Hepatocyte (in vitro differentiated cells): ENCODE data around the gene TNK2. TPM values are rescaled to one million over a fixed set of nuclear protein-coding genes. Genes with fewer than 3 reads are reported as not detected.

ENCODE experiments used
- DNase-seq: peaks from one replicate; pipeline ENCODE4 v3.0.0-alpha.2; 2016; ENCODE audit warnings: low spot score
- H2AFZ ChIP-seq: fragments of 200-600 bp; sonication (generic); 2 replicates; pipeline ENCODE4 v1.6.0; 2016; ENCODE audit warnings: antibody characterized with exemption, mild to moderate bottlenecking
- H3K27ac ChIP-seq: fragments of 200-600 bp; sonication (generic); 2 replicates; pipeline ENCODE4 v1.5.1; 2016; ENCODE audit warnings: mild to moderate bottlenecking
- H3K27me3 ChIP-seq: fragments of 200-600 bp; sonication (generic); 2 replicates; pipeline ENCODE4 v1.6.1; 2016
- H3K36me3 ChIP-seq: fragments of 200-600 bp; sonication (generic); replicated peaks from 2 replicates; pipeline ENCODE4 v1.5.1; 2016; ENCODE audit warnings: low read depth; ENCODE audit not compliant: insufficient read depth
- H3K4me1 ChIP-seq: fragments of 200-600 bp; sonication (generic); 2 replicates; pipeline ENCODE4 v1.5.1; 2016; ENCODE audit warnings: mild to moderate bottlenecking, moderate library complexity; ENCODE audit not compliant: insufficient read depth
- H3K4me2 ChIP-seq: fragments of 200-600 bp; sonication (generic); 2 replicates; pipeline ENCODE4 v1.6.0; 2016
- H3K4me3 ChIP-seq: fragments of 200-600 bp; sonication (generic); 2 replicates; pipeline ENCODE4 v1.5.1; 2016; ENCODE audit warnings: mild to moderate bottlenecking
- H3K79me2 ChIP-seq: fragments of 200-600 bp; sonication (generic); 2 replicates; pipeline ENCODE4 v1.6.0; 2017; ENCODE audit warnings: mild to moderate bottlenecking
- H3K9me2 ChIP-seq: fragments of 200-600 bp; sonication (generic); replicated peaks from 2 replicates; pipeline ENCODE4 v1.6.0; 2017; ENCODE audit warnings: mild to moderate bottlenecking; ENCODE audit not compliant: insufficient read depth
- H3K9me3 ChIP-seq: fragments of 200-600 bp; sonication (generic); 2 replicates; pipeline ENCODE4 v1.5.1; 2016; ENCODE audit warnings: low read depth, mild to moderate bottlenecking
- H4K20me1 ChIP-seq: fragments of 200-600 bp; sonication (generic); 2 replicates; pipeline ENCODE4 v1.6.0; 2016; ENCODE audit warnings: mild to moderate bottlenecking; ENCODE audit not compliant: insufficient read depth, poor library complexity, severe bottlenecking
- CTCF ChIP-seq: fragments of 200-600 bp; sonication (generic); IDR thresholded peaks from 2 replicates; pipeline ENCODE4 v1.5.1; 2016; ENCODE audit warnings: antibody characterized with exemption, mild to moderate bottlenecking; ENCODE audit not compliant: poor library complexity
- EZH2 ChIP-seq: fragments of 200-600 bp; sonication (generic); IDR thresholded peaks from 2 replicates; pipeline ENCODE4 v1.6.1; 2016; ENCODE audit warnings: antibody characterized with exemption, mild to moderate bottlenecking, borderline replicate concordance
- EZH2phosphoT487 ChIP-seq: fragments of 200-600 bp; sonication (generic); IDR thresholded peaks from one replicate; pipeline ENCODE4 v1.6.1; 2018; ENCODE audit warnings: antibody characterized with exemption, mild to moderate bottlenecking, low read depth, moderate library complexity; ENCODE audit not compliant: unreplicated experiment, severe bottlenecking
- WGBS: methylation state at CpG from one replicate; pipeline ENCODE4 v1.1.6; 2016; ENCODE audit warnings: low lambda C conversion rate; ENCODE audit errors: missing lambda C conversion rate; 5-methylcytosine and 5-hydroxymethylcytosine counted together
- polyA plus RNA-seq: library from polyadenylated mRNA; unstranded; fragments of >200 nt; fragmentation: Nextera tagmentation; extraction: Ambion mirVana; gene quantifications from 2 replicates; pipeline ENCODE4 v1.2.1, GENCODE V29; 2016
- total RNA-seq: library from RNA; depleted of rRNA; stranded (reverse); fragments of >200 nt; gene quantifications from 2 replicates; pipeline ENCODE4 v1.2.3, GENCODE V29; 2014

TNK2 gene
- total and polyA plus RNA-seq, 2 experiments from 2014 or later: 5.9 to 11.6 TPM

- no peak for DNase-seq
- no peaks in the 10 kb centered on the region for H3K79me2 ChIP-seq
- H2AFZ ChIP-seq: no peak overlapping the region
- no peaks in the 10 kb centered on the region for H4K20me1 ChIP-seq
- H3K9me2 ChIP-seq: no peaks in the 10 kb centered on the region
- 99% methylated on average over 14 of the region's 14 CpGs for WGBS
- no peaks in the 10 kb centered on the region for H3K4me1 ChIP-seq
- H3K27ac ChIP-seq: no peak overlapping the region
- no peaks in the 10 kb centered on the region for H3K36me3 ChIP-seq
- no peak overlapping the region for H3K4me3 ChIP-seq
- H3K27me3 ChIP-seq: no peaks in the 10 kb centered on the region
- no peaks in the 10 kb centered on the region for H3K9me3 ChIP-seq
- H3K4me2 ChIP-seq: no peak overlapping the region
- TF ChIP-seq EZH2phosphoT487 (no peak), EZH2 (no peak), CTCF (no peak)
These were observed 23.7 kb downstream of the TNK2 start for GRCh38 chr3:195884691-195885035.

- no peak overlapping the region for H2AFZ ChIP-seq
- H4K20me1 ChIP-seq: no peaks in the 10 kb centered on the region
- H3K27me3 ChIP-seq: no peaks in the 10 kb centered on the region
- no peak for TF ChIP-seq EZH2phosphoT487
- no peak for TF ChIP-seq CTCF
- no peak for TF ChIP-seq EZH2
- no peak overlapping the region for H3K4me2 ChIP-seq
- H3K9me3 ChIP-seq: no peaks in the 10 kb centered on the region
- no peak for DNase-seq
- no peak overlapping the region for H3K4me3 ChIP-seq
- no peak overlapping the region for H3K27ac ChIP-seq
- H3K9me2 ChIP-seq: no peaks in the 10 kb centered on the region
- no peaks in the 10 kb centered on the region for H3K4me1 ChIP-seq
- no peaks in the 10 kb centered on the region for H3K79me2 ChIP-seq
- H3K36me3 ChIP-seq: no peaks in the 10 kb centered on the region
- 92% methylated on average over 12 of the region's 12 CpGs for WGBS
These were observed 24.6 kb downstream of the TNK2 start for GRCh38 chr3:195883801-195884200.

DNA sequence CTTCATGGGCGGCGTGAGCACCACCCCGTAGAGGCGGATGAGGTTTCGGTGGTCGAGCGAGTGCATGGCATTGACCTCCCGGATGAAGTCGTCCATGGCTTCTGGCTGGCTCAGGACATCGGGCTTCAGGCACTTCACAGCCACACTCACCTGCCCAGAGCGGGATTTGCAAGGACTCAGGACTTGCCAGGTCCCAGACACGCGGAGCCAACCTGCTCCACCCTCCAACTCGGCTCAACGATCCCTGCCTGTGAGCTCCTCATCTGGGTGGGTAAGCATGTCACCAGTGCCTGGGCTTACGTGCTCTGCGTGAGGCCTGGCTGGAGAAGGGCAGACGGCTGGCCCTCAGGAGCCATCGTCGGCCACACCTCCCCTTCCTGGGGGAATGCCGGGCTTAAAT, 25.2 kb downstream of the TNK2 start:
- Histone ChIP-seq H3K27ac (no peak overlapping the region), H2AFZ (no peak overlapping the region), H3K27me3 (no peaks in the 10 kb centered on the region), H4K20me1 (no peaks in the 10 kb centered on the region), H3K4me1 (no peaks in the 10 kb centered on the region), H3K4me3 (no peak overlapping the region), H3K79me2 (no peaks in the 10 kb centered on the region), H3K36me3 (no peaks in the 10 kb centered on the region), H3K4me2 (no peak overlapping the region), H3K9me2 (no peaks in the 10 kb centered on the region), H3K9me3 (no peaks in the 10 kb centered on the region)
- TF ChIP-seq EZH2phosphoT487 (no peak), EZH2 (no peak), CTCF (no peak)
- 97% methylated on average over 16 of the region's 21 CpGs for WGBS
- DNase-seq: no peak

DNA sequence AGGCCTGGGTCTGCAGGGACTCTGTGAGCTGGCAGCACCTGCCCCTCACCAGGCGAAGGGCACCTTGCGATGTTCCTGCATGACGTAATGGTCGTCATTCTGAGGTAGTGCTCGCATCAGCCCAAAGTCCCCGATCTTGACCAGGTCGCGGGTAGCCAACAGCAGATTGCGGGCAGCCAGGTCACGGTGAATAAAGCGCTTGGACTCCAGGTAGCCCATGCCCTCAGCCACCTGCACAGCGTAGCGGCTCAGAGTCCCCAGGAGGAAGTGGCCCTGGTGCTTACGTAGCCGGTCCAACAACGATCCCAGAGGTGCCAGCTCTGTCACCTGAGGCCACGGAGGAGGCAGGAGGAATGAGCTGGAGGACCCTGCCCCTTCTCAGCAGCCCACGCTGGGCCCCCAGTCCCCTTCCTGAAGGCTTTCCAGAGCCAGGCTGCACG, 26.3 kb downstream of the TNK2 start:
- Histone ChIP-seq H3K27ac (no peak overlapping the region), H3K9me2 (no peaks in the 10 kb centered on the region), H3K4me3 (no peak overlapping the region), H3K79me2 (no peaks in the 10 kb centered on the region), H3K9me3 (no peaks in the 10 kb centered on the region), H3K27me3 (no peaks in the 10 kb centered on the region), H3K4me1 (no peaks in the 10 kb centered on the region), H2AFZ (no peak overlapping the region), H4K20me1 (no peaks in the 10 kb centered on the region), H3K4me2 (no peak overlapping the region), H3K36me3 (no peaks in the 10 kb centered on the region)
- WGBS: 92% methylated on average over 16 of the region's 19 CpGs
- DNase-seq: no peak
- no peak for TF ChIP-seq CTCF
- TF ChIP-seq EZH2: no peak
- TF ChIP-seq EZH2phosphoT487: no peak
